ENCODE results near the gene CFAP61.
A peak's percentile ranks its signal among the peaks of the same experiment; 100 is the strongest.

The CFAP61 gene

DNA sequence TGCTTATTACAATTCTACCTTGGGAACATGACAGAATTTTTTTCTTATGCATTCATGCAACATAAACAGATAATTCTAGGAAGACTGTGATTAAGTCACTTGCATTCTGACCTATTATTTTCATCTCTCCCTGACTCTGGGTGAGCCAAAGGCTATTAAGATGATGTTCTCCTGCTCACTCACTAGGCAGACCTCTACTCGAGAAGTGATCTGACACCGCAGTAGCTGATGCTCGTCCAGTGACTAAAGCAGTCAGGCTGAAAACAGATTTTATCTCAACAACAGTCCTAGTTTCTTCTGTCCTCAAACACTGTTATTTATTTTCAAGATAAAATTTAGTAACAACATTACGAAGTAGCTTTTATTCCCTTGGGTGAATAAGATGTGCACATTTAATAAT is 17.8 kb upstream of the CFAP61 start:
- DNase-seq: no peak

DNA sequence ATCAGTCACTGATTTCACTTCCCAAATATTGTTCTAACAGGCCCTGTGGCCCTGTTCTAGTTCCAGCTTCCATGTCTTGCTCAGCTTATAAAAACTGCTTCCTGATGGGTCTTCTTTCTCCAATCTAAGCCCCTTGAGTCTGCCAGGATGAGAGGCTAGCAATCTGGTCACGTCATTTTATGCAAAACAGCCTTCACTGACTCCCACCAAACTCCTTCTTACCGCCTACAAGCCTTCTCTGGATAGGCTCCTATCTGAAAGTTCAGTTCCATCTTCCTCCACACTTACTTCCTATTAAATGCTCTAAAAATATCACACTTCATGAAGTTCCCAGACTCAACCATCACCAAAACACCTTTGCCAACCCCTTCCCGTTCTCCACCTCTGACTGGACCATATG is 15.6 kb upstream of the CFAP61 start:
- DNase-seq: no peak

DNA sequence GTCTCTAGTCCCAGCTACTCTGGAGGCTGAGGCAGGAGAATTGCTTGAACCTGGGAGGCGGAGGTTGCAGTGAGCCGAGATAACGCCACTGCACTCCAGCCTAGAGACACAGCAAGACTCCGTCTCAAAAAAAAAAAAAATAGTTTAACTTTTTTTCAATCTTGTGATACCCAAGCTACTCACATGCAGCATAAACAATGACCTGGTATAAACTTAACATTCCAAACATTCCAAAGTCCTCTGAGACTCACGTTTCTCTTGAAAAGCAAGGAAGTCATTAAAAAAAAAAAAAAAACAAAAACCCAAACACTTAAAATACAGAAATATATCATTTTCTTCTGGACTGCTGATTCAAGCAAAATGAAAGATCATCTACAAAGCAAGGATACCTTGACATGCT is 14.4 kb upstream of the CFAP61 start:
- DNase-seq: no peak

DNA sequence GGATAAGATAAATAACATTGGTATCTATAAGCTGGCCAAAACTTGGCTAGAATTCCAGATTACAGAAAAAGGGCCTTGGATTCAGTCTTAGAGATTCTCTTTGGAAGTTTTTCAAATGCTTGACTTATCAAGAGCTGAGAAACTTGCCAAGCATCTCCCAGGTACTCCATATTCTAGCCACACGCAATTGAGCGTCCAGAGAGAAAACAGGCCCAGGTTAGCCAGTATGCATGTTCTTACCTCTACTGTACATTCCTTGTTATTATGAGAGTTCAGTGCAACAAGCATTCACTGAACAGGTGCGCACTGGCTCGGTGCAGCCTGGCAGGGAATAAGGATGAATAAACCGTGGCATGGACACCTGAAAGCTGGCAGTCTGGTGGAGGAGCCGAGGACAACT is 13.7 kb upstream of the CFAP61 start:
- DNase-seq: no peak

DNA sequence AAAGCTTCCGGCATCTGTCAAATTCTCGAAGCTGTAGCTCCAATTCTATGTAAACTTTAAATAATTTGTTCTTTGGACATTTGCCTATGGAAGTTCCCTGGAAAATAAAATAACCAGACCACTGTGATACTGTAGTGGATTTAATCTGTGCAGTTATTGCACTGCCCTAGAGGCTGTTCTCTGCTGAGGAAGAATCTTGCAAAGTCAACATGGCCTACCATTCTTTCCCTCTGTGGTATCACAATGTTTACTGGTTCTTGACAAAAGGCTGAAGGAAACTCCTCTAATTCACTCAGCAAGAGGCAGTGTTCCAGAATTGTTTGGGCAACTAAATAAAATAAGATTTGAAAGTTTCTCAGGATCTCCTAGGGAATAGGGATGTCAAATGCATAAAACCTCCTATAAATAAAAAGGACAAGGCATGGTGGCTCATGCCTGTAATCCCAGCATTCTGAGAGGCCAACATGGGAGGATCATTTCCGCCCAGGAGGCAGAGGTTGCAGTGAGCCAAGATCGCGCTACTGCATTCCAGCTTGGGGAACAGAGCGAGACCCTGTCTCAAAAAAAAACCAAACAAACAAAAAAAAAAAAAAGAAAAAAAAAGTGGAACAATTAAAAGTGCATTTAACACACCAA is 12.5 kb upstream of the CFAP61 start:
- no peak for DNase-seq

DNA sequence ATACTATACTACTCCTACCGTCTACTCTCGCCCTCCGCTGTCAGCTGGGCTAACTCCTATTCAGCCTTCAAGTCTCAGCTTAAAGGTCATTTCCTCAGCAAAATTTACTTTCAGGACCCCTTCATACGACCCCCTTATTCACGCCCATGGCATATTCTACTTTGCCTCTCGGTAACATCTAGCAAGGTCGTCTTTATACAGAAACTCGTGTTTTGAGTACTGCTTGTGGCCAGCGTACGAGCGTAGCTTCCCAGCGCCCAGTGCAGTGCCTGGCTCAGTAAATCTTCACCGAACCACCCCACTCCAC is 612 bp upstream of the CFAP61 start:
- DNase-seq: no peak

DNA sequence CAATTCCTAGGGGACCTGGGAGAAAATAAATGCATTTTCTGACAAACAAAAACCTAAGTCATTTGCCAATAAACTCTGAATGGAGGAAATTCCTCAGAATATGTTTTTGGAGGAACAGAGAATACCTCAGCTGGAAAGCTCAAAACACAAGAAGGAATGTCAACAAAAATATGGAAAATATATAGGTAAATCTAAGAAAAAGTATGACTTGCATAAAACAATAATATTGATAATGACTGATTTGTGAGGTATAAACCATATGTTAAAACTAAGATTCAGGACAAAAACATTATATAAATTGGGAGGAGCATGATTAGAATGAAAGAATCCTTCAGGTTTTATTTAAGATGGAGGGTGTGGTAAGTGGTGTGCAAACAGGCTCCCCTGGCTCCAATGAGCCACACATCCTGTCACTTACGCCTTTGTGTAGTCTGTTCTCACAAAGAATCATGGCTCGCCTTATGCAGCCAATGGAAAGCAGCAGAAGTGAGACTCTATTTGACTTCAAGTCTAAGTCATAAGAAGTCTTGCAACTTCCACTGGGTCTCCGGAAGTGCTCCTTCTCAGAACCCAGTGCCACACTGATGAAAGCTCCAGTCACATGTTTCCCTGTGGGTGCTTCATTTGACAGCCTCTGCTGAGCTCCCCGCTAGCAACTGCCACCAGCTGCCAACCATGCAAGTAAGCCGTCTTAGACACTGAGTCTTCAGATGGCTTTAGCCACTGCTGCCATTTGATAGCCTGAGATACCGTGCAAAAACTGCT is 8.1 kb downstream of the CFAP61 start:
- DNase-seq: no peak

DNA sequence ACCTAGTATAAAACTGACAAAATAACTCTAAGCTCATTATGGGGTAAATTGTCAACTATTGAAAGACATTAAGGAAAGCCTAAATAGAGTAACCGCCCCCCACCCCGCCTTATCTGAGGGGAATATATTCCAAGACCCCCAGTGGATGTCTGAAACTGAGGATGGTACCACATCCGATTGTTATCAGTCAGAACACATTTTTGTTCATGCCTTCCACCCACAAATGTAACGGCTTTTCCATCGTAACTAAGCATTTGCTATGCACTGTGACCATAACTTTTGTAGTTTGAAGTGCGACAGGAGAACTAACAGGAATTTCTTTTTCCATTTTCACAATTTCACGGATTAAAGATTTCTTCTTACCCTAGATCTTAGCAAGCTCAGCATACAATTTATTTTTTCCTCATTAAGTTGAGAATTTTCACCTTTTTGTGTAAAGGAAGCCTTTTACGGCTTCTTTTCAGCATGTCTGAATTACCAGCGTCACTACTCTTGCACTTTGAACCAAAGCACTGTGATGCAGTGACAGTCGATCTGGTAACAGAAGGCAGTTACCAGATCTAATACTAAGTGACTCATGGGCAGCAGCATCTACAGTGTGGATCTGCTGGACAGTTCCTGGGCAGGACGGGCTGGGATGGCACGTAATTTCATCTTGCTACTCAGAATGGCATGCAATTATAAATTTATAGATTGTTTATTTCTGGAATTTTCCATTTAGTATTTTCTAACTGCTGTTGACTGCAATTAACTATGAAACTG is 11.8 kb downstream of the CFAP61 start:
- DNase-seq: no peak

DNA sequence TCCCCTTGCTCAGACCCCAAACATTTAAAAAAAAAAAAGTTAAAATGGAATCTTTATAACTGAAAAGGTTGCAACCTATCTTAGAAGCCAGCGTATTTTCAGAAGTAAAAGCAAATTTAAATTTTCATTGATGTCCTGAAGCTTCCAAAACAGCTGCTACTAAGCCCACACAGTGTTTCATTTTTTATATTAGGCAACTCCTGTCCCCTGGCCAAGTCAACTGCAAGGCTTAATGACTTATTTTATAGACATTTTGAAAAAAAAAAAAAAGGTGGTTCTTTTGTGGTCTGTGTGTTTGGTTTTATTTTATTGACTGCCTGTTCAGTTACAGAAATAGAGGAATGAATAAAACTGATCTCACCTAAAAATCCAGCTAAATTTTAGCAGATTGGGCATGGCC is 13.0 kb downstream of the CFAP61 start:
- DNase-seq: no peak

DNA sequence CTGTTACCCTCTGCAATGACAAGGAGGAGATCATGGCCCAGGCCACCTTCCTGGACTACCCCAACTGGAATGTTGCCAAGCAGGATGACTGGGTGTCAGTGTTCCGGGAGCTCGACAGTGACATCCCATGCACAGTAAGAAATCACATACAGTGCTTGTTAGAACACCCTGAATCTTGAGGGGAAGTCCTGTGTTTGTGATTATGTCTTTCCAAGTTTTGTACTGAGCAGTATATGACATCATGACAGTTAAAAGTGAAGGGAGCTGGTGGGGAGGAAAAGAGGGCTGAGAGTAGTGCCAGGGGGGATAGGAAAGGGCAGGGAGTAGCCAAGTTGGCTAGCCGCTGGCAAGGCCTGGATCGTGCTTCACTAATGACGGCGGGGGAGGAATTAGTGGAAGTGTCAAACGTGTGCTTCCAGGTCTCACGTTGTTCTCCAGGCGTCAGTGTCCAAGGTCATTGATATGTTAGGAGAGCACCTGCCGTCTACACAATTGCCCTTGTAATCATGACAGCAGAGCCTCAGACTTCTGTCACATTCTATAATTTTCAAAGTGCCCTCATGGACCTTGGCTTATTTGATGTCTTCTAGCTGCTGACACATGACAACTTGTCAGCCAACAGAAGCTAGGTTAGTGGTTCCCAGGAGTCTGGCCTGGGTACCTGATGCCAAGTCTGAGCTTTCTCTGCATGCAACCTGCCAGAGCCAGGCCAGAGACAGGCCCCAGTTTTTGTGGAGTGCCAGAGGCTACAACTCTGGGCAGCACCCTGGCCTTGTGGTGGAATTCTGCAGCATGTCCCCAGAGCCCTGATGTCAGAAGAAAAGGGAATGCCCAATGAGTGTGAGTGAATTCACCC is 18.8 kb downstream of the CFAP61 start:
- no peak for DNase-seq

DNA sequence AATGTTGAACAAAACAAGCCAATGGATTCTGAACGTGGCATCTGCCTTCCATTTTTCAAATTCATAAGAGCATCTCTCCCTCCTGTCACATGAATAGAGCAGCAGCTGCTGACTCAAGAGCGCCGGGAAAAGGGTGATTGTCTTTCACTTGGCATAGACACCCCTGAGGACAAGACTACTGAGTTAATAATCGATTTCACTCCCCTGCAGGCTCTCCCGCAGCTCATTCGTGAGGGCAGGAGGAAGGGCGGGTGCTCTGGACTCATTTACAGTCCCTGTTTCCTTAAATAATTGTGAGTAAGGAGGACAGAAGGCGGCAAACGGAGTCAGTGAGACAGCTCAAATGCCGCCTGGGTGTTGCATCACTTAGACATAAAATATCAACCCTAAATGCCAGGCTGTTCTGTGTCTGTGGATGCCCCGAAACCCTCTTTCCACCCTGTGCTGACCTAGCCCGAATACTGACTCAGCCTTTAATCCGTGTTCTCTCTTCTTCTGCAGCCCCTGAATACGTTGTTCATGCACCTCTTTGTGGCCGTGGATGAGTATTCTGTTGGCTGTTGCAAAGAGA is 21.6 kb downstream of the CFAP61 start:
- no peak for DNase-seq

DNA sequence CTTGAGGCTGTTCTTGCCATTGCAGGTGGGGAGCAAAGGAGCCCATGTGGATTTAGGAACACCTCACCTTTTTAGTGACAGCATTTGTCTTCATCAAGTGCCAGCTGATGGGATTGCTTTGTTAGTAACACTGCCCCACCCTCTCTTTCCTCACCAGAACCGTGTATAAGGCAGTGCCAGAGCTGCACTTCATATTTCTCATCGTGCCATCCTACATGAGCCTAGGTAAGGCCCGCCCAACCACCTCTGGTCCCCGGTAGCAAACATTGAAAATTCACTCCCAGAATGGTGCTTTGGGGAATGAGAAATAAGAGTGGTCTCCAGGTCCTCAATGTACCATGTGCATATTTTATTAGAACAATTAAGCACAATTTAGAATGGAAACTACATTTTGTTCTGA is 22.7 kb downstream of the CFAP61 start:
- no peak for DNase-seq

DNA sequence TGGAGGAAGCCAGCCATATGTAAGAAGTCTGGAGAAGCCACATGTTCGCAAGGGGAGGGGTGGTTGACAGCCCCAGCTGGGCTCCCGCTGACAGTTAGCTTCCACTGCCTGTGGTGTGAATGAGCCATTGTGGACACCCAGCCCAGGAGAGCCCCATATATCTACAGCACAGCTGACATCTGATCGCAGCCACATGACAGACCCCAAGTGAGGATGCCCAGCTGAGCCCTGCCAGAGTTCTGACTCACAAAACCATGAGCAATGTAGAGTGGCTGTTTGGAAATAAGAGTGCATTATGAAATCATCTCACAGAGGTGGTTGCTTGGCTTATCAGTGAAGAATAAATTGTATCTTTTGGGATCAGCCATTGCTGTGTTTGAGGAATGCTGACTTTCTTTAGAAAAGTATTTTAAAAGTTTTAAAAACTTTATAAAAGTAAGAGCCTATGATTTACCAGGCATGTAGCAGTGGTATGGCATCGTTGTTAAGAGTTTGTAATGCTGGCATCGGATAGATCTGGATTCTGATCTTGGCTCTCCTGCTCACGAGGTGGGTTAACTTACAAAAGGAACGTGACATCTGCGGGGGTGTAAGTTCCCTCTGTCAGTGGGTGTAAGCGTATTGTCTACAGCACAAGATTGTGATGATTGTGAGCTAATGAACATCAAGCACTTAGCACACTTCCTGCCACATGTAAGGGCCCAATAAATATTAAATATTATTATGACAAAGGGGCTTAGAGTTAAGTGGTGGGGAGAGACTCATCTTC is 24.1 kb downstream of the CFAP61 start:
- DNase-seq: no peak

DNA sequence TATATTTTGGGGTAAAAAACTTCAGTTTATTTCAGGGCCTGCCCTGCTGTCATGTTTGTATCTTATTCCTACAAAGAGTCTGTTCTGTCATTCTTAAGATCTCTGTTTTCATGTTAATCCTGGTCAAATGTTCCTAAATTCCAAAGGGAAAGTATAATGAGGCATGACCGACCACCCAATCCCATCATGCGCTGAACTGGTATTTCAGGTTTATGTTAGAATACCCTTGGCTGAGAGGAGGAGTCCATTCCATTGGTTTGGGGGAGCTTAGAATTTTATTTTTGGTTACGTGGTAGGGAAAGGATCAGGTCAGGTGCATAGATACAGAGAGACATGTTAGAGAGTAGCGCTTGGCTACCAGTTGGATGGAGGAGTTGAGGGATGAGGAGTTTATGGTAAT is 25.7 kb downstream of the CFAP61 start:
- no peak for DNase-seq

DNA sequence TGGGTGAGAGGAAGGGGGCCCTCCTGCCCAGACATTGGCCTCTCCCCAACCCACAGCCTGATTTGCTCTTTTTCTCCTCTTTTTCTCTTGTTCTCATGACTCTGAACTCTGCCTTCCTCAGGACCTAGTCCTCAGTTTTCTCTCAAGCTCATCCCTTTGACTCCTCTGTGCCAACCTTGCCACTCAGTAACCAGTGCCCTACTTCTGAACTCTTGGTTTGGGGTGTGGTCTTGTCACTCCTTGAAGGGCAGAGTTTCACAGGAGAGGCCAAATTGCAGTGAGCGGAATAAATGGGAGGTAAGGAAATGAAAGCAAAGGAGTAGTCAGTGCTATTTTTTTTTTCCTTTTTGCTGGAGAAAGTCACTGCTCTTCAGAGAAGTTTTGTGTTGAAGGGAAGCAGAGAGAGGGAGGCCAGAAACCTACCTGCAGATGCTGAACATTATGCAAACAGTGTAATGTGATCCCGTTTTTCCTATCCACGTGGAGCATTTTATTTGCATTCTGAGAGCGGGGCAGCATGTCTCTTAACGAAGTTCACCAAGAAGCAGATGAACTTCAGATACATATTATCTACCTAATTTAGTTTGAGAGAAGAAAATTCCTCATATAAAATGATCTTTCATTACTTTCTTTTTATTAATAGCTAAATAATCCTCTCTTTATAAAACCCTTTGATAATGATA is 26.9 kb downstream of the CFAP61 start:
- DNase-seq: peak; percentile 14

DNA sequence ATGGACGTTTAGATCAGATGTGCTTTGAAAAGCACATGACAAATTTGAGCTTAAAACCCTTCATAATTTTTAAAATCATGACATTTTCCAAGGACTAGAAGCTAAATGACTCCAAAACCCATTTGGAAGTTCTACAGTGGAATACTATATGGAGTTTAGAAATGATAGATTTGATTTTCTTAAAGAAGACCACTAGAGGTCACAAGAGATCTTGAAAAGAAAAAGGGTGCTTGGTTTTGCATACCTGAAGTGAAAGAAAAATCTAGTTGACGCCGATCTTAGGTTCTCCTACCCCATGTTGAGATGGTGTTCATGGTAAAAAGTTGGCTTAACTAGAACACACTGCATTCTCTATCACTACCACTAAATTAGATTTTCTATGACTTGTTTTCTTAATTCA is 31.5 kb downstream of the CFAP61 start:
- DNase-seq: peak; percentile 82

DNA sequence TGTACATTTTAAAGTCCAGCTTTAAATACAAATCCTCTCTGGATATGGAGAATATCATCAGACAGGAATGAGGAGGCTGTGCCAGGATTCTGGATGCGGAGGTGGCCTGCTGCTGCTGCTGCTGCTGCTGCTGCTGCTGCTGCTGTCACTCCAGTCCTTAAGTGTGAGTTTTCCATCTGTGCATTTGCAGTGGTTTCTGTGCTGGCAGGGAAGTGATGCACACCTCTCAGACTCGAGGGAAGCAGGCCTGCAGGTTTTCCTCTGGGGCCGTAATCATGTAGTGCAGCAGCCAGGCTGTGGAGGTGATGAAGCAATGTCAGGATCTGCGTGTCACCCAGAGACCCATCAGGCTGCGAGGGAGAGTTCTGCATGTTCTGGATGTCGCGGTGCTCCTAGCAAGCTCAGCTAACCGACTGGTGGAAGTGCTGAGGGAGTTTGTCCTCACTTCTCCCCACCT is 32.0 kb downstream of the CFAP61 start:
- DNase-seq: no peak

DNA sequence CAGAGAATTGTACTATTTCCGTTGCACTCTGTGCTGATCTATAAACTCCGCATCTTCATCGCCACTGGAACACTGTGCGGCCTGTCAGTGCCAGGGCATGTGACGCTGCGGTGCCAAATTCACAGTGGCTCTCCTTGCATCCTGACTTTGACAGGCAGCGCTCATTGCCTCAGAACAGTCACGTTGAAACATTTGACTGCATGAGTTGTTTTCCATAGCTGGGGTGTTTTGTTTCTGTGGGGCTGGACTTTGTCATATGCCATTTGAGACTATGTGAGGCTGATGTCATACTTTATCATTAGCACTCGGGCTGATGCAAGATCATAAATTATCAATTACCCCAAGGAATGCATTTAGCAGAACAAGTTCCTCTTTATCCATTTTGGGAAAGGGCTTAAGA is 32.7 kb downstream of the CFAP61 start:
- DNase-seq: no peak

DNA sequence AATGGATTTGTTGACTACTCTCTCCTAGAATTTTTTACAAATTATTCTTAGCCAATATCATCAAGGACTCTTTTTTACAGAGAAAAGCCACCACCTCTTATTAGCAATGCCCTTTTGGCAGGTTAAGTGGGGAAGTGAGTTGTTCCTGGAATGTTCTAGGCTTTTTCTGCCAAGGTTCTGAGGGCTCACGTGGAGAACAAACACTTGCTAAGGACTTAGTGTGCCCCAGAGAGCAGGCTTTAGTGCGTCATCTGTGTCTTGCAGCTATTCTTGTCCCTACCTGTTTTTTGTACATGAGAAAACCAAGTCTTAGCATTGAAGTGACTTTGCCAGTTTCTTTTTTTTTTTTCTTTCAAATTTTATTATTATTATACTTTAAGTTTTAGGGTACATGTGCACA is 33.5 kb downstream of the CFAP61 start:
- DNase-seq: peak; percentile 47

DNA sequence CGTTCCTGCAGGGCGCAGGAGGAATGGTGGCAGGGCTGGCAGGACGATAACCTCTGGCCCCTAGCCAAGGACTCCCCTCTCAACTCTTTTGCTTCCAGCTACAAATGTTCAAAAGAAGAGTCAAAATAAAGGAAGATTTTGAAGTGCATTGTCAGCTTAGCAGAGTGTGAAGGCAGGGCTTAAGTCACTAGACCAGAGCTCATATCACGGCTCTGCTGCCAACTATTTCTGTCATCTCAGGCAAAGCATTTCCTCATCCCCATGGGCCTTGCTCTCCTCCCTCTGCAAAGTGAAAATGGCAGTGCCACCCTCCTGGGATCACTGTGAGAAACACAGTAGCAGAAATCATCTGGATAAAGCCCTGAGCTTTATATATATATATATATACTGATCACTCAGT is 36.7 kb downstream of the CFAP61 start:
- no peak for DNase-seq

DNA sequence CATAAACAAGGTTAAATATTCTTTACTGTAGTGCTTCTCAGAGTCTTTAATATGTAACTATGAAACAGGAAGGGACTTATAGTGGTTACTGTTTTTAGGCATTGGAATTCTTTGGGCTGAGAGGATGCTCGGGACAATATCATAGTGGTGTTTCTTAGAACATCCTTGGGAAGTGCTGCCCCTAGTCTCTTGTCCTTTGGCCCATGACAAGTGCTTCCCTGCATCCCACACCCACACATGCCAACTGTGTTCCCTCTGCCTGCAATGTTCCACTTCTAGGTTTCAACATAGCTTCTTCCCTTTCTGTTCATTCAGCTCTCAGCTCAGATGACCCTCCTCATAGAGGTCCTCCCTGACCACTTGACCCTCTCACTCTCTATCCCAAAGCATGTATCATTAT is 37.6 kb downstream of the CFAP61 start:
- DNase-seq: no peak

DNA sequence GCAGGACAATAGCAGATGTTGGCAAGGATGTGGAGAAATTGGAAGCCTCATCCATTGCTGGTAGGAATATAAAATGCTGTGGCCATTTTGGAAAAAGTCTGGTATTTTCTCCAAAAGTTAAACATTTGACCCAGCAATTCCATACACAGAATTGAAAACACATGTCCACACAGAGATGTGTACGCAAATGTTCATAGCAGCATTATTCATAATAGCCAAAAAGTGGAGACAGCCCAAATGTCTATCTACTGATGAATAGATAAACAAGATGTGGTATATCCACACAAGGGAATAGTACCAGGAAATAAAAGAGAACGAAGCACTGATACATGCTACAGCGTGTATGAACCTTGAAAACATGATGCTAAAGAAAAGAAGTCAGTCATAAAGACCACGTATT is 40.5 kb downstream of the CFAP61 start:
- DNase-seq: no peak
